Muscle of back (tissue), 11 donors: ENCODE measurements around the gene SNX25. TPM values are rescaled to one million over a fixed set of nuclear protein-coding genes. Genes with fewer than 3 reads are reported as not detected.
"Not testable (repeated sequence)": the region's sequence is repeated elsewhere in the genome, so short reads cannot be mapped to it uniquely, and the experiment has no call there.

Experiments used
- DNase-seq, 3 donors: peaks; one replicate each; pipeline versions ENCODE4 v3.0.0 to v3.0.0-alpha.2; 2013
- polyA plus RNA-seq, 10 donors: library from polyadenylated mRNA; unstranded; fragments of 120-200 nt; gene quantifications; one replicate each; pipeline ENCODE4 v1.2.1, GENCODE V29; 2013; ENCODE audit not compliant: insufficient read length in 10 of 10

The SNX25 gene
- polyA plus RNA-seq, 10 donors, result 7.2 to 11.8 (median 8.2) TPM

- DNase-seq, result no peak
Observed at GRCh38 chr4:185229021-185229818, 19.8 kb downstream of the SNX25 start.

GRCh38 chr4:185232370-185232769, 23.0 kb downstream of the SNX25 start:
- no peak for DNase-seq

GRCh38 chr4:185235119-185235842, 25.9 kb downstream of the SNX25 start:
- no peak for DNase-seq

- DNase-seq, result no peak
Observed at GRCh38 chr4:185235843-185236503, 26.6 kb downstream of the SNX25 start.

GRCh38 chr4:185237175-185237574, 27.8 kb downstream of the SNX25 start:
- peak in 2 of 3 donors; percentile 19 to 55 for DNase-seq

GRCh38 chr4:185238215-185238681, 28.9 kb downstream of the SNX25 start:
- DNase-seq, result no peak

- DNase-seq, result no peak
Observed at GRCh38 chr4:185238750-185239149, 29.4 kb downstream of the SNX25 start.

GRCh38 chr4:185240486-185240885, 31.1 kb downstream of the SNX25 start:
- not testable (repeated sequence) for DNase-seq

GRCh38 chr4:185242749-185243533, 33.5 kb downstream of the SNX25 start:
- peak in 1 of 3 donors; percentile 27 for DNase-seq

- no peak for DNase-seq
Observed at GRCh38 chr4:185243879-185244278, 34.5 kb downstream of the SNX25 start.

- no peak for DNase-seq
Observed at GRCh38 chr4:185244763-185245162, 35.4 kb downstream of the SNX25 start.

GRCh38 chr4:185246453-185246852, 37.1 kb downstream of the SNX25 start:
- no peak for DNase-seq

GRCh38 chr4:185247151-185247550, 37.8 kb downstream of the SNX25 start:
- DNase-seq, result no peak

GRCh38 chr4:185248393-185249039, 39.1 kb downstream of the SNX25 start:
- no peak for DNase-seq

GRCh38 chr4:185249105-185249504, 39.7 kb downstream of the SNX25 start:
- no peak for DNase-seq

GRCh38 chr4:185254434-185254833, 45.0 kb downstream of the SNX25 start:
- no peak for DNase-seq

GRCh38 chr4:185255868-185256267, 46.5 kb downstream of the SNX25 start:
- DNase-seq, result no peak

- no peak for DNase-seq
Observed at GRCh38 chr4:185256446-185256845, 47.0 kb downstream of the SNX25 start.

GRCh38 chr4:185257086-185257485, 47.7 kb downstream of the SNX25 start:
- no peak for DNase-seq

GRCh38 chr4:185257694-185258093, 48.3 kb downstream of the SNX25 start:
- no peak for DNase-seq

GRCh38 chr4:185258741-185259140, 49.3 kb downstream of the SNX25 start:
- DNase-seq, result peak; percentile 33 to 68 (median 63)
